Lower lobe of right lung (tissue), 2 donors: Measurements from ENCODE around the gene CRB1. TPM values are rescaled to one million over a fixed set of nuclear protein-coding genes. Genes with fewer than 3 reads are reported as not detected.

ENCODE experiments used
- ATAC-seq, 2 donors: fragments of 200-7000 bp; cut with Tn5 transposase; one replicate each; pipeline ENCODE4 v1.9.1; 2020 to 2022; ENCODE audit warnings: mild to moderate bottlenecking in 2 of 2, moderate library complexity in 2 of 2
- DNase-seq: peaks from one replicate; pipeline ENCODE4 v3.0.0-alpha.2; 2020
- H3K27ac ChIP-seq: fragments of 200-600 bp; one replicate; pipeline ENCODE4 v1.8.0; 2022
- H3K27me3 ChIP-seq: fragments of 200-600 bp; one replicate; pipeline ENCODE4 v1.8.0; 2022; ENCODE audit warnings: low read depth
- H3K36me3 ChIP-seq: fragments of 200-600 bp; one replicate; pipeline ENCODE4 v1.8.0; 2022; ENCODE audit warnings: mild to moderate bottlenecking
- H3K4me1 ChIP-seq: fragments of 200-600 bp; one replicate; pipeline ENCODE4 v1.8.0; 2022
- H3K4me3 ChIP-seq: fragments of 200-600 bp; one replicate; pipeline ENCODE4 v1.8.0; 2022; ENCODE audit warnings: mild to moderate bottlenecking
- H3K9me3 ChIP-seq: fragments of 200-600 bp; one replicate; pipeline ENCODE4 v1.8.0; 2022
- CTCF ChIP-seq: fragments of 200-600 bp; IDR thresholded peaks from one replicate; pipeline ENCODE4 v1.8.0; 2022; ENCODE audit warnings: antibody characterized with exemption, mild to moderate bottlenecking
- intact Hi-C: fragments of 100-400 bp; cut with DNase I; formaldehyde crosslinking; loops from one replicate; pipeline ENCODE4 v1.11.0; 2022
- total RNA-seq: library from RNA; stranded (reverse); fragmentation: NEBNext Ultra II Directional; extraction: Animal tissue kit (Norgen Biotek cat#: 25700); gene quantifications from one replicate; pipeline ENCODE4 v1.2.1, GENCODE V29; 2021
- donor health status: DM: no; HTN: yes; CAD: no; lungs with severe emphysema.

The CRB1 gene
- total RNA-seq, 1 donor from 2014 or later = 0.77 TPM

DNA sequence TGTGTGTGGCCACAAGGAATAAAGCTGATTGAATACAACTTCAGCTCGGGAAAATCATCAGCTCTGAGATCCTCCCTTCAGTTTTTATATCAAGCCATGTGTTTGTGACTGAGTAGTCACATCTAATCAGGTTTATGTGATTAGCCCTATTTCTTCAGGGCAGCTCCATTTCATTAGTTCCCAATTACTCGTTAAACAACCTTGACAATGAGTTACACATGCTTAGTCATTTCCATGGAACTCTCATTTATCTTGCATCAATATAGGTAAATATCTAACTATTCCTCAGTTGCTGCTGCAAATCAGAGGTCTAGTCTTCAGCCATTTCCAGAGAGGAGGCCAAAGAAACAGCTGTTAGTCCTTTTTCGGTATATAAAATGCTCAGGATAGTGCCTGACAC is 16.3 kb downstream of the CRB1 start:
- ATAC-seq (no peak), DNase-seq (no peak)
- Histone ChIP-seq H3K36me3 (no peaks in the 10 kb centered on the region), H3K27ac (no peak overlapping the region), H3K4me1 (no peaks in the 10 kb centered on the region), H3K27me3 (no peaks in the 10 kb centered on the region), H3K4me3 (no peak overlapping the region), H3K9me3 (no peaks in the 10 kb centered on the region)
- intact Hi-C loops = no loop called here
- no peak for TF ChIP-seq CTCF

DNA sequence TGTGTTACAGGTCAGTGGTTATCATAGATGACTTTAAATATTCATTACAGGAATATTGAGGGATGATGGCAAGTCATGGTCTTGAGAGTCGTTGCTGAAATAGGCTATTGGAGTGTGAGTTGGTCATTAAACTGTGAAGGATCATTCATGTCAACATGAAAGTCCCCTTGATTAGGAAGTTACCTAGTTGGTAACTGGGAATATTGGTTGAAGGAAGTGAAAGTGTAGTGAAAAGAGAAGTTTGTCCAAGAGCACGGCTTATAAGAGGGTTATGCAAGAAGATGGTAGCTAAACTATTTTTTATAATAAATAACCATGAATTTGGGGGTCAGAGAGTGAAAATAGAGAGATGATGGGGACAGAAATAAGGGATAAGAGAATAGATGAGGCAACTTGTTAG is 16.9 kb downstream of the CRB1 start:
- H3K27me3 ChIP-seq = no peaks in the 10 kb centered on the region
- DNase-seq (no peak), ATAC-seq (no peak)
- H3K36me3 ChIP-seq = no peaks in the 10 kb centered on the region
- H3K4me1 ChIP-seq = no peaks in the 10 kb centered on the region
- no peak for TF ChIP-seq CTCF
- H3K4me3 ChIP-seq = no peak overlapping the region
- H3K27ac ChIP-seq = no peak overlapping the region
- no peaks in the 10 kb centered on the region for H3K9me3 ChIP-seq
- intact Hi-C loops = no loop called here

- no peak for TF ChIP-seq CTCF
Observed at GRCh38 chr1:197285526-197286205, 17.6 kb downstream of the CRB1 start.

DNA sequence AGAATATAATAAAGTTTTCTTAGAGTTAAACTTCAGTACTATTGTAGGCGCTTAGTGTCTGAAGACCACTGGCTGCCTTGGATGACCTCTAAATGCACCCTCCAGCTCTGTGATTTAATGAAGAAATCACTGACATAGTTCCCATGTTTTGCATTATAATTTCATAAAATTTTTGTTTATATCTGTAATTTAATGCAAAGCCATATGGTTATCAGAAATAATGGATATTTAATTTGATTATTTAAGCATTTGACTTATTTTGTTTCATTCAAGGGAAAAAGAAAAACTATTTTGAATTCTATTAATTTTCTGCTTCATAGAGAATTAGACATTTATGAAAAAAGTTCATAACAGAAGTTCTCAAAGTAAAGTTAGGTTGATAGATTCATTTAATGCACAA is 18.6 kb downstream of the CRB1 start:
- ATAC-seq (no peak), DNase-seq (no peak)
- no peaks in the 10 kb centered on the region for H3K4me1 ChIP-seq
- H3K27me3 ChIP-seq = no peaks in the 10 kb centered on the region
- intact Hi-C loops = no loop called here
- H3K36me3 ChIP-seq = no peaks in the 10 kb centered on the region
- no peak for TF ChIP-seq CTCF
- H3K9me3 ChIP-seq = no peaks in the 10 kb centered on the region
- H3K4me3 ChIP-seq = no peak overlapping the region
- no peak overlapping the region for H3K27ac ChIP-seq

More at GRCh38 chr1:197285526-197286205, 17.6 kb downstream of the CRB1 start:
- no peak for DNase-seq
- Histone ChIP-seq H3K27ac (no peak overlapping the region), H3K27me3 (no peaks in the 10 kb centered on the region), H3K4me1 (no peaks in the 10 kb centered on the region), H3K36me3 (no peaks in the 10 kb centered on the region), H3K9me3 (no peaks in the 10 kb centered on the region), H3K4me3 (no peak overlapping the region)
- no peak for ATAC-seq
- intact Hi-C loops = no loop called here

- no peak for TF ChIP-seq CTCF
- Histone ChIP-seq H3K4me3 (no peak overlapping the region), H3K36me3 (no peaks in the 10 kb centered on the region), H3K27ac (no peak overlapping the region), H3K9me3 (no peaks in the 10 kb centered on the region), H3K4me1 (no peaks in the 10 kb centered on the region), H3K27me3 (no peaks in the 10 kb centered on the region)
- ATAC-seq (no peak), DNase-seq (no peak)
- intact Hi-C loops = no loop called here
Observed at GRCh38 chr1:197287863-197288262, 19.8 kb downstream of the CRB1 start.
